ENCODE data around the gene AKAP11. TPM values are rescaled to one million over a fixed set of nuclear protein-coding genes. Genes with fewer than 3 reads are reported as not detected.

The AKAP11 gene
- total and polyA plus RNA-seq, 2 of the 8 experiments (the other 6 are each of a cell fraction or from before 2014, with no cell fraction given), result 4.5 to 21.9 TPM

- TF ChIP-seq RAD21 (IDR thresholded peaks at IDR 0.05 in 1 of 2, conservative IDR thresholded peaks at IDR 0.05 in 1 of 2; ENCODE audit: low read depth in 2 of 2, low read length in 2 of 2) (no peak), TCF12 (IDR thresholded peaks at IDR 0.05; ENCODE audit: low read depth, low read length) (no peak), SUZ12 (IDR thresholded peaks at IDR 0.05; ENCODE audit: low read length) (no peak), HDAC2 (IDR thresholded peaks at IDR 0.05; ENCODE audit: borderline replicate concordance in 1 of 2, low read depth in 2 of 2, low read length in 2 of 2) (no peak)
Measured at GRCh38 chr13:42259515-42259914, 12.4 kb upstream of the AKAP11 start (continued).
